ENCODE measurements around the gene IRGC. TPM values are rescaled to one million over a fixed set of nuclear protein-coding genes. Genes with fewer than 3 reads are reported as not detected.

Gene IRGC
- total RNA-seq, 1 donor from 2014 or later, result not detected

DNA sequence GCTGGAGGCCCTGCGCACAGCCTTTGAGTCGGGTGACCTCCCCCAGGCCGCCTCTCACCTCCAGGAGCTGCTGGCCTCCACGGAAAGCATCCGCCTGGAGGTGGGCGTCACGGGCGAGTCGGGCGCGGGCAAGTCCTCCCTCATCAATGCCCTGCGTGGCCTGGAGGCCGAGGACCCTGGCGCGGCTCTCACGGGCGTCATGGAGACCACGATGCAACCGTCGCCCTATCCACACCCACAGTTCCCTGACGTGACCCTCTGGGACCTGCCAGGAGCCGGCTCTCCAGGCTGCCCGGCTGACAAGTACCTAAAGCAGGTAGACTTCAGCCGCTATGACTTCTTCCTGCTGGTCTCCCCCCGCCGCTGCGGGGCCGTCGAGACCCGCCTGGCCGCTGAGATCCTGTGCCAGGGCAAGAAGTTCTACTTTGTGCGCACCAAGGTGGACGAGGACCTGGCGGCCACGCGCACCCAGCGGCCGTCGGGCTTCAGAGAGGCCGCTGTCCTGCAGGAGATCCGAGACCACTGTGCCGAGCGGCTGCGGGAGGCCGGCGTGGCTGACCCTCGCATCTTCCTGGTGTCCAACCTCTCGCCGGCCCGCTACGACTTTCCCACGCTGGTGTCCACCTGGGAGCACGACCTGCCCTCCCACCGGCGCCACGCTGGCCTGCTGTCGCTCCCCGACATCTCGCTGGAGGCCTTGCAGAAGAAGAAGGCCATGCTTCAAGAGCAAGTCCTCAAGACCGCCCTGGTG, 2.9 kb downstream of the IRGC start:
- intact Hi-C loops (cut with DNase I), result no loop called here
- no peak for ATAC-seq

DNA sequence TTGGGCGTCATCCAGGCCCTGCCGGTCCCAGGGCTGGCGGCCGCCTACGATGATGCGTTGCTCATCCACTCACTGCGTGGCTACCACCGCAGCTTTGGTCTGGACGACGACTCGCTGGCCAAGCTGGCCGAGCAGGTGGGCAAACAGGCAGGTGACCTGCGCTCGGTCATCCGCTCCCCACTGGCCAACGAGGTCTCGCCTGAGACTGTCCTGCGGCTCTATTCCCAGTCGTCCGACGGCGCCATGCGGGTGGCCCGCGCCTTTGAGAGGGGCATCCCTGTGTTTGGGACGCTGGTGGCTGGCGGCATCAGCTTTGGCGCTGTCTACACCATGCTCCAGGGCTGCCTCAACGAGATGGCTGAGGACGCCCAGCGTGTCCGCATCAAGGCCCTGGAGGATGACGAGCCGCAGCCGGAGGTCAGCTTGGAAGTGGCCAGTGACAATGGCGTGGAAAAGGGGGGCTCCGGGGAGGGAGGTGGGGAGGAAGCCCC, 3.5 kb downstream of the IRGC start:
- ATAC-seq (no peak), DNase-seq (ENCODE audit: missing footprints) (no peak)
- intact Hi-C loops (cut with DNase I), result no loop called here

More for the DNA sequence above, 2.9 kb downstream of the IRGC start:
- no peak for DNase-seq (ENCODE audit: missing footprints)

DNA sequence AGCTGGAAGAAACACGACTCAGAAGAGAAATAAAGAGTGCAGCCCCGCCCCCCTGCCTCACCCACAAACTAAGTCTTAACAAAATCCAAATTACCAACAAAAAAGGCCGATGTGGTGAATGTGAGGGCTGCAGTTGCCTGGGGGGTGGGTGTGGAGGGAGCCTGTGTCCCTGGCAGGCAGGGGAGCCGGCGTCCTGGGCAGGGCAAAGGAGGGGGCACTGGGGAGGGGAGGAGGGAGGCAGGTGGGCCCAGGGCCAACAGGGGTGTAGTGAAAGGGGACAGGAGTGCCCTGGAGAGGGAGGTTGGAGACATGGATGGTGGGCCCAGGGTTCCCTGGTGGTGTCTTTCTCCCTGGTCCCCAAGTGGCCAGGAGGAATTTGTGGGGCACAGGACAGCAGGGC, 4.0 kb downstream of the IRGC start:
- DNase-seq (ENCODE audit: missing footprints) (no peak), ATAC-seq (no peak)
- intact Hi-C loops (cut with DNase I), result no loop called here

- ATAC-seq, result no peak
- DNase-seq (ENCODE audit: missing footprints), result no peak
- intact Hi-C loops (cut with DNase I), result no loop called here
Observed at GRCh38 chr19:43720936-43721335, 5.1 kb downstream of the IRGC start.

DNA sequence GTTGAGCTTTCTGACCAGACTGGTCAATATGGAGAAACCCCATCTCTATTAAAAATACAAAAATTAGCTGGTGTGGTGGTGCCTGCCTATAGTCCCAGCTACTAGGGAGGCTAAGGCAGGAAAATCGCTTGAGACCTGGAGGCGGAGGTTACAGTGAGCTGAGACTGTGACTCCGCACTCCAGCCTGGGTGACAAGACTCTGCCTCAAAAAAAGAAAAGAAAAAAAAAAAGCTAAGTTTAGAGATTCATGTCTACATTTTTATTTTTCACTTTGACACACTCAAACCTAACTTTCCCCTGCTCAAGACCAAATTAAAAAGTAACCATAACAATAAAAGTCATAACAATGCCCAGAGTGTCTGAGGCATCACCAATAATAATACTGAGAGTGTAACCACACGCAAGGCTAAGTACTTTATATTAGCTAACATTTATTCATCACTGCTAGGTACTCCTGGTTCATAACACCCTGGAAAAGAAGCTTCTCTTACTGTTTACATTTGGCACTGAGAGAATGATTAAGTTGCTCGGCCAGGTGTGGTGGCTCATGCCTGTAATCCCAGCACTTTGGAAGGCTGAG, 5.7 kb downstream of the IRGC start:
- ATAC-seq, result no peak
- DNase-seq (ENCODE audit: missing footprints), result no peak
- intact Hi-C loops (cut with DNase I), result no loop called here

DNA sequence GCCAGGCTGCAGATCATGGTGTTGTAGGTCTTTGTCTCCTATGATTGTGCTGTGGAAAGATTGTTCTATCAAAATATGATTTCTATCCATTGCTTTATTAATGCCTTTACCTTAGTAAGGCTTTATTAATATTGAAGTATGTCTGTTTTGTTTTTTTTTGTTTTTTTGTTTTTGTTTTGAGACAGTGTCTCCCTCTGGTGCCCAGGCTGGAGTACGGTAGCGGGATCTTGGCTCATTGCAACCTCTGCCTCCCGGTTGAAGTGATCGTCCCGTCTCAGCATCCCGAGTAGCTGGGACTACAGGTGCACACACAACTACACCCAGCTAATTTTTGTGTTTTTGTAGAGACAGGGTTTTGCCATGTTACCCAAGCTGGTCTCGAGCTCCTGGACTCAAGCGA, 7.7 kb downstream of the IRGC start:
- intact Hi-C loops (cut with DNase I), result no loop called here
- ATAC-seq (no peak), DNase-seq (ENCODE audit: missing footprints) (no peak)

DNA sequence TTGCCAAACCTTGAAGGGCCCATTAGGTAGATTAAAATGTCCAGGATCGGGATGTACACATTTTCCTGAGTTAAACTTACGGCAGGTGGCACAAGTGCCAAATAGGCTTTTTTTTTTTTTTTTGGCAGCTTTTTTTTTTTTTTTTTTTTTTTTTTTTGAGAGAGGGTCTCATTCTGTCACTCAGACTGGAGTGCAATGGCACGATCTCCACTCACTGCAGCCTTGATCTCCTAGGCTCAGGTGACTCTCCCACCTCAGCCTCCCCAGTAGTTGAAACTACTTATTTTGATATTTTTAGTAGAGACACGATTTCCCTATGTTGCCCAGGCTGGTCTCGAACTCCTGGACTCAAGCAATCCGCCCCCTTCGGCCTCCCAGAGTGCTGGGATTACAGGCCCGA, 9.0 kb downstream of the IRGC start:
- no peak for ATAC-seq
- no peak for DNase-seq (ENCODE audit: missing footprints)
- intact Hi-C loops (cut with DNase I), result no loop called here

- ATAC-seq (no peak), DNase-seq (ENCODE audit: missing footprints) (no peak)
- intact Hi-C loops (cut with DNase I), result no loop called here
Observed at GRCh38 chr19:43725468-43725867, 9.6 kb downstream of the IRGC start.

DNA sequence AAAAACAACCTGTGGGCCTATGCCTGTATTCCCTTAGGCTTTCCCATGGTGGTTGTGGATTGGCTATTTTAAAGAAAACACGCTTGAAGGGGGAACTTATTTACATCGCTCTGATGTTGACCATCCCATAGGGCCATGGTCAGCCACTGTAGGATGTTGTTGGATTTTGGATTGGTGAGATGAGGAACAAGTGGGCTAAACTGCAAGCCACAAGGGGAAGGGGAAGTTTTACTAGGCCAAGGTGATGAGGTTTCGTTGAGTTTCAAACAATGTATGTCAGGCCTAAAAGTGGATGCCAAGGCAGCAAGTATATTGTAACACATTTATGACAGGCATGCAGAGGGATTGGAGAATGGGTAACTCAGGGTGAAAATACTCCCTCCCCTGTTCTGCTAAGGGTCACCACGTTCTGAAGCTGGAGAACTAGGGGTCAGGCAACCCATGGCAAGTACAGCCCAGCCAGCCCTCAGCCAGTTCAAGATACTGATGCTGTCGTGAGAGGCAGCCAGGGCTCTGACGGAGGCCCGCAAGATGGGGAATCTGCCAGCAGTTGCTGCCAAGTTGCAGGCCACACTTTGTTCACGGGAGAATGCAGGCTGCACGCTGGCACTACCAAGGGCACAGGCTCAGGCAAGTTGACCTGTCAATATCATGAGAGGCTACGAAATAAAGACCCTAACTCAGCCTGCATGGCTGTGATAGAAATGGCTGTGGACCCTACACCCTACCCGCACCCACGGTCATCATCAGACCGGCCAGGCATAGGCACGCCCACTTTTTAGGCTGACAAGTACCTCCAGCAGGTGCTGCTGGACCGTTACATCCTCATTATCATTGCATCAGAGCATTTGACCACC, 11.1 kb downstream of the IRGC start:
- intact Hi-C loops (cut with DNase I), result no loop called here
- ATAC-seq (peak; percentile 65), DNase-seq (ENCODE audit: missing footprints) (no peak)

GRCh38 chr19:43727593-43727853, 11.6 kb downstream of the IRGC start:
- intact Hi-C loops (cut with DNase I), result no loop called here
- DNase-seq (ENCODE audit: missing footprints), result no peak
- no peak for ATAC-seq

GRCh38 chr19:43729919-43730318, 14.0 kb downstream of the IRGC start:
- intact Hi-C loops (cut with DNase I), result no loop called here
- ATAC-seq (no peak), DNase-seq (ENCODE audit: missing footprints) (no peak)

GRCh38 chr19:43731346-43731745, 15.5 kb downstream of the IRGC start:
- no peak for DNase-seq (ENCODE audit: missing footprints)
- no peak for ATAC-seq
- intact Hi-C loops (cut with DNase I), result no loop called here

- ATAC-seq, result no peak
- no peak for DNase-seq (ENCODE audit: missing footprints)
- intact Hi-C loops (cut with DNase I), result no loop called here
Observed at GRCh38 chr19:43731846-43732245, 16.0 kb downstream of the IRGC start.

GRCh38 chr19:43735013-43735412, 19.1 kb downstream of the IRGC start:
- intact Hi-C loops (cut with DNase I), result no loop called here

DNA sequence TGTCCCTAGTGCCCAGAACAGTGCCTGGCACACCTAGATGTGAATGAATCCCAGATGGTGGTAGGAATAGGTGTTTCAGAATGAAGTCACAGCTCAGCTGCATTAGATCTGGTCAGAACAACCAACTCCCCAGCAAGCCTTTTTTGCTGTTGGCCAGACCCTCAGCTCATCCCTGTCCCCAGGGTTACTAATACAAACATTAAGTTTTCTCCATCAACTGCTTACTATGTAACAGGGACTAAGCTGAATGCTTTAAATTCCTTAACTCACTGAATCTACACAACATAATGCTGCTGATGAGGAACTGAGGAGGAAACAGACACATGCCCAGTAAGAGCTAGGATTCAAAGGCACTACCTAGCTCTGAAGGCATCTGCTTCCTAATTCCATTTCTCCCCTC, 20.1 kb downstream of the IRGC start:
- ATAC-seq (no peak), DNase-seq (ENCODE audit: missing footprints) (no peak)
- intact Hi-C loops (cut with DNase I), result no loop called here

More at GRCh38 chr19:43735013-43735412, 19.1 kb downstream of the IRGC start:
- ATAC-seq (no peak), DNase-seq (ENCODE audit: missing footprints) (no peak)

GRCh38 chr19:43738780-43739211, 22.9 kb downstream of the IRGC start:
- no peak for DNase-seq (ENCODE audit: missing footprints)
- peak; percentile 49 for ATAC-seq
- intact Hi-C loops (cut with DNase I), result no loop called here

GRCh38 chr19:43739439-43740235, 23.8 kb downstream of the IRGC start:
- intact Hi-C loops (cut with DNase I), result no loop called here
- DNase-seq (ENCODE audit: missing footprints) (no peak), ATAC-seq (no peak)

DNA sequence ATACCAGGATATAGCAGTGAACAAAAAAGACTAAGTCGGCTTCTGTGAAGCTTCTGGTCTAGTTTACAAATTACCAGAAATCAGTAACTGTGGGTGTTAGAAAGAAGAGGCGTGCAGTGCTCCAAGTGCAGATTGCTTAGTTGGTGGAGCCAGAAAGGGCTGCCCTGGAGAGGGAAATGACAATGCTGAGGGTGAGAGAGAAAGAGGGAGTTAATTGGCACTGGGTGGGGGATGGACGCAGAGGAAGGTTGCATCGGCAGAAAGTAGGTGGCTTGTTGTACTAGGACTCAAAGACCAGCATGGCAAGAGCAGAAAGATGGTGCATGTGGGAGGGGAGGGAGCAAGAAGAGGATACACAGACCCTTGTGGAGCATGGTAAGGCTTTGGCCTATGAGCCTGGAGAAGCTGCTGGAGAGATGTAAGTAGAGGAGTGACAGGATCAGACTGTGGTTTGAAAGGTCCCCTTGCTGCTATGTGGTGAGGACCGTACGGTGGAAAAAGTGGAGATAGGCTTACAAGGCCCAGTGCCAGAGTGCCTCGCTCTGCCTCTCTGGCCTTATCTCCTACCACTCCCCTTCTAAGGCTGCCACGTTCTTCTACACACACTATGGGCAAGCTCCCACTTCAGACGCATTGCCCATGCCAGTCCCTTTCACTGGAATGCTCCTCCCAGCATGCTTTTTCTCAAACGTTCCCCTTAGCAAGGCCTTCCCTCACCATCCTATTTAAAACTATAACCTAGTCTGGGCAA, 25.4 kb downstream of the IRGC start:
- intact Hi-C loops (cut with DNase I), result no loop called here
- no peak for DNase-seq (ENCODE audit: missing footprints)
- peak; percentile 47 for ATAC-seq

Measured in Right ventricle myocardium inferior (tissue), 1 donor.